ENCODE results near the gene GAGE1. TPM values are rescaled to one million over a fixed set of nuclear protein-coding genes. Genes with fewer than 3 reads are reported as not detected.

GAGE1 gene
- total RNA-seq, 2 donors from 2014 or later = not detected

DNA sequence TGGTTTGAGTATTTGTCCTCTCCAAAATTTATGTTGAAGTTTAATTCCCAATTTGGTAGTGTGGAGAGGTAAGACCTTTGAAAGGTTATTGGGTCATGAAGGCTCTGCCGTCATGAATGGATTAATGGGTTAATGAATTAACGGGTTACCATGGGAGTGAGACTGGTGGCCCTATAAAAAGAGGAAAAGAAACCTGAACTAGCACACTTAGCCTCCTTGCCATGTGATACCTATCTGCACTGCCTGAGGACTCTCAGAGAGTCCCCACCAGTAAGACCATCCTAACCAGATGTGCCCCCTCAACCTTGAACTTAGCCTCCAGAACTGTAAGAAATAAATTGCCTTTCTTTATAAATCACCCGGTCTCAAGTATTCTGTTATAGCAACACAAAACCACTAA is 57.7 kb downstream of the GAGE1 start:
- no peak overlapping the region for H3K4me3 Mint-ChIP-seq
- H3K27me3 Mint-ChIP-seq = no peaks in the 10 kb centered on the region
- H3K9me3 Mint-ChIP-seq = no peaks in the 10 kb centered on the region
- no peaks in the 10 kb centered on the region for H3K4me1 Mint-ChIP-seq
- no peaks in the 10 kb centered on the region for H3K36me3 Mint-ChIP-seq (ENCODE audit: low read depth)
- ATAC-seq (replicated peaks) = no peak
- no peak overlapping the region for H3K27ac Mint-ChIP-seq

Other genes with a start within 250 kb of the GAGE1 start
- gene GAGE12C, start 66.8 kb upstream of the GAGE1 start, total RNA-seq = not detected
- not detected for gene GAGE12D, start 57.3 kb upstream of the GAGE1 start, total RNA-seq
- not detected for gene GAGE12E, start 47.7 kb upstream of the GAGE1 start, total RNA-seq
- not detected for gene GAGE12F, start 38.2 kb upstream of the GAGE1 start, total RNA-seq
- not detected for gene GAGE12G, start 28.6 kb upstream of the GAGE1 start, total RNA-seq
- not detected for gene GAGE12H, start 19.1 kb upstream of the GAGE1 start, total RNA-seq
- gene GAGE2A, start 9.5 kb upstream of the GAGE1 start, total RNA-seq = not detected
- gene PAGE1, start 97.0 kb downstream of the GAGE1 start, total RNA-seq = not detected
- gene PAGE4, start 230.3 kb downstream of the GAGE1 start, total RNA-seq = not detected

Data from activated T-helper 17 cell treated with anti-CD3 and anti-CD28 coated beads, Interleukin-2, amount 50 U/mL, for 72 hours (primary cell).